NCI-H524 (cell line): Measurements from ENCODE around the gene FBXL20.
"Not testable (repeated sequence)": the region's sequence is repeated elsewhere in the genome, so short reads cannot be mapped to it uniquely, and the experiment has no call there.

Source experiments
- DNase-seq, 2 experiments: peaks; one replicate each; lab custom pipeline; 2025; lab: John Stamatoyannopoulos, UW

FBXL20 gene

GRCh38 chr17:39385040-39385439 is 16.4 kb downstream of the FBXL20 start:
- DNase-seq, result no peak

- DNase-seq, result no peak
These were observed 21.3 kb downstream of the FBXL20 start for GRCh38 chr17:39380144-39380543.

- DNase-seq, result no peak
These were observed 25.0 kb downstream of the FBXL20 start for GRCh38 chr17:39376434-39376833.

GRCh38 chr17:39367805-39368204 is 33.6 kb downstream of the FBXL20 start:
- not testable (repeated sequence) for DNase-seq

GRCh38 chr17:39365872-39366271 is 35.6 kb downstream of the FBXL20 start:
- DNase-seq, result no peak

- DNase-seq, result no peak
These were observed 36.2 kb downstream of the FBXL20 start for GRCh38 chr17:39365242-39365641.

- DNase-seq, result no peak
These were observed 37.0 kb downstream of the FBXL20 start for GRCh38 chr17:39364236-39365025.

GRCh38 chr17:39361064-39361463 is 40.4 kb downstream of the FBXL20 start:
- no peak for DNase-seq

GRCh38 chr17:39360537-39360936 is 40.9 kb downstream of the FBXL20 start:
- DNase-seq, result no peak

GRCh38 chr17:39359994-39360393 is 41.4 kb downstream of the FBXL20 start:
- DNase-seq, result no peak

GRCh38 chr17:39357986-39358385 is 43.4 kb downstream of the FBXL20 start:
- DNase-seq, result no peak

- DNase-seq, result no peak
These were observed 43.9 kb downstream of the FBXL20 start for GRCh38 chr17:39357488-39357887.

GRCh38 chr17:39352986-39353385 is 48.4 kb downstream of the FBXL20 start:
- no peak for DNase-seq

- no peak for DNase-seq
These were observed 48.9 kb downstream of the FBXL20 start for GRCh38 chr17:39352511-39352910.

GRCh38 chr17:39351508-39351907 is 49.9 kb downstream of the FBXL20 start:
- DNase-seq, result no peak

GRCh38 chr17:39349246-39349645 is 52.2 kb downstream of the FBXL20 start:
- no peak for DNase-seq

GRCh38 chr17:39346863-39347262 is 54.6 kb downstream of the FBXL20 start:
- not testable (repeated sequence) for DNase-seq

- DNase-seq, result no peak
These were observed 59.9 kb downstream of the FBXL20 start for GRCh38 chr17:39341541-39341940.

- DNase-seq, result no peak
These were observed 60.7 kb downstream of the FBXL20 start for GRCh38 chr17:39340731-39341130.

- DNase-seq, result no peak
These were observed 62.2 kb downstream of the FBXL20 start for GRCh38 chr17:39339272-39339671.

- not testable (repeated sequence) for DNase-seq
These were observed 63.8 kb downstream of the FBXL20 start for GRCh38 chr17:39337649-39338048.

GRCh38 chr17:39335704-39336223 is 65.7 kb downstream of the FBXL20 start:
- DNase-seq, result peak in 1 of 2 experiments; percentile 37

GRCh38 chr17:39334008-39334744 is 67.2 kb downstream of the FBXL20 start:
- DNase-seq, result not testable (repeated sequence)
